ENCODE results near the gene UGGT1.

The UGGT1 gene

GRCh38 chr2:128090945-128091725 is at the start of gene UGGT1:
UGGT1 (plus strand) TSS chr2:128091200; CDS start chr2:128091358, 158 bp downstream.
- peak within 1 kb of the TSS; percentile 98 for H3K4me3 ChIP-seq (ENCODE audit: control insufficient read depth, low read depth, low read length)
- no peak for TF ChIP-seq CTCF (conservative IDR thresholded peaks at IDR 0.05; ENCODE audit: control insufficient read depth, insufficient read depth, low read depth, low read length)
- DNase-seq (ENCODE audit: low read depth): peak; percentile 96

GRCh38 chr2:128041561-128041960 is 49.4 kb upstream of the UGGT1 start:
- no peak overlapping the region for H3K4me3 ChIP-seq (ENCODE audit: control insufficient read depth, low read depth, low read length)
- TF ChIP-seq CTCF (conservative IDR thresholded peaks at IDR 0.05; ENCODE audit: control insufficient read depth, insufficient read depth, low read depth, low read length): no peak
- DNase-seq (ENCODE audit: low read depth): peak; percentile 8

- no peak overlapping the region for H3K4me3 ChIP-seq (ENCODE audit: control insufficient read depth, low read depth, low read length)
- DNase-seq (ENCODE audit: low read depth): no peak
- no peak for TF ChIP-seq CTCF (conservative IDR thresholded peaks at IDR 0.05; ENCODE audit: control insufficient read depth, insufficient read depth, low read depth, low read length)
Measured at GRCh38 chr2:128043041-128043440, 48.0 kb upstream of the UGGT1 start.

GRCh38 chr2:128053331-128053730 is 37.7 kb upstream of the UGGT1 start:
- TF ChIP-seq CTCF (conservative IDR thresholded peaks at IDR 0.05; ENCODE audit: control insufficient read depth, insufficient read depth, low read depth, low read length): no peak
- DNase-seq (ENCODE audit: low read depth): no peak
- H3K4me3 ChIP-seq (ENCODE audit: control insufficient read depth, low read depth, low read length): no peak overlapping the region

- TF ChIP-seq CTCF (conservative IDR thresholded peaks at IDR 0.05; ENCODE audit: control insufficient read depth, insufficient read depth, low read depth, low read length): no peak
- no peak overlapping the region for H3K4me3 ChIP-seq (ENCODE audit: control insufficient read depth, low read depth, low read length)
- DNase-seq (ENCODE audit: low read depth): no peak
Measured at GRCh38 chr2:128054104-128054885, 36.7 kb upstream of the UGGT1 start.

- no peak overlapping the region for H3K4me3 ChIP-seq (ENCODE audit: control insufficient read depth, low read depth, low read length)
- DNase-seq (ENCODE audit: low read depth): no peak
- no peak for TF ChIP-seq CTCF (conservative IDR thresholded peaks at IDR 0.05; ENCODE audit: control insufficient read depth, insufficient read depth, low read depth, low read length)
Measured at GRCh38 chr2:128057334-128057733, 33.7 kb upstream of the UGGT1 start.
